Left colon (tissue), 2 donors: ENCODE measurements around the gene BEND7. TPM values are rescaled to one million over a fixed set of nuclear protein-coding genes. Genes with fewer than 3 reads are reported as not detected.

Experiments
- ATAC-seq: fragments of 200-7000 bp; cut with Tn5 transposase; one replicate; pipeline ENCODE4 v1.9.1; 2020; ENCODE audit warnings: mild to moderate bottlenecking, moderate library complexity
- DNase-seq, 2 donors: peaks; one replicate each; pipeline ENCODE4 v3.0.0-alpha.2; 2020
- intact Hi-C, 2 donors: fragments of 100-400 bp; cut with DNase I in 1 of 2; cut with micrococcal nuclease in 1 of 2; formaldehyde crosslinking; loops; one replicate each; pipeline versions ENCODE4 v1.11.2 to v1.14.0; 2022; cut with DNase I, micrococcal nuclease
- total RNA-seq, 2 donors: library from RNA; stranded (reverse); fragmentation: NEBNext Ultra II Directional; extraction: Animal tissue kit (Norgen Biotek cat#: 25700); gene quantifications; one replicate each; pipeline ENCODE4 v1.2.1, GENCODE V29; 2021
- donor health status: DM: no; HTN: no; CAD: no.
- donor health status: DM: yes; HTN: yes; CAD: no.

BEND7 gene
- total RNA-seq, 2 donors from 2014 or later: 23.7 to 33.2 TPM

- ATAC-seq (no peak), DNase-seq (no peak)
- intact Hi-C loops: no loop called here
These were observed 128.4 kb downstream of the BEND7 start for GRCh38 chr10:13400196-13400965.

GRCh38 chr10:13399752-13400151 is 129.1 kb downstream of the BEND7 start:
- no peak for ATAC-seq
- no peak for DNase-seq
- intact Hi-C loops: no loop called here

GRCh38 chr10:13399236-13399635 is 129.6 kb downstream of the BEND7 start:
- intact Hi-C loops: no loop called here
- no peak for DNase-seq
- no peak for ATAC-seq

- ATAC-seq (no peak), DNase-seq (no peak)
- intact Hi-C loops: no loop called here
These were observed 131.8 kb downstream of the BEND7 start for GRCh38 chr10:13397052-13397451.

GRCh38 chr10:13396369-13396768 is 132.4 kb downstream of the BEND7 start:
- ATAC-seq (no peak), DNase-seq (no peak)

GRCh38 chr10:13395540-13395939 is 133.3 kb downstream of the BEND7 start:
- intact Hi-C loops: no loop called here
- DNase-seq (no peak), ATAC-seq (no peak)

More at GRCh38 chr10:13396369-13396768, 132.4 kb downstream of the BEND7 start:
- intact Hi-C loops: no loop called here

- ATAC-seq (no peak), DNase-seq (no peak)
- intact Hi-C loops: no loop called here
These were observed 135.2 kb downstream of the BEND7 start for GRCh38 chr10:13393640-13394039.

GRCh38 chr10:13392701-13393100 is 136.1 kb downstream of the BEND7 start:
- DNase-seq: no peak
- no peak for ATAC-seq
- intact Hi-C loops: no loop called here

Other genes starting within 250 kb of the BEND7 start
- 10 to 100 TPM; 50.0 to 91.5 TPM for gene PHYH, start 228.9 kb downstream of the BEND7 start, total RNA-seq
- gene SEPHS1, start 180.7 kb downstream of the BEND7 start, total RNA-seq: 10 to 100 TPM; 33.4 to 37.4 TPM
- 10 to 100 TPM; 19.8 to 22.4 TPM for gene PRPF18, start 58.0 kb upstream of the BEND7 start, total RNA-seq